Thyroid gland (tissue), 4 donors: ENCODE results near the gene KCNQ1OT1. TPM values are rescaled to one million over a fixed set of nuclear protein-coding genes. Genes with fewer than 3 reads are reported as not detected.

Experiments
- DNase-seq, 2 donors: peaks; one replicate each; pipeline ENCODE4 v3.0.0-alpha.2; 2019
- H3K27ac ChIP-seq, 3 donors: fragments of 200-600 bp; sonication (generic); 1 replicate in 2 of 3; 2 replicates in 1 of 3; pipeline ENCODE4 v1.5.1; 2016 to 2019; ENCODE audit warnings: mild to moderate bottlenecking in 1 of 3, moderate library complexity in 1 of 3
- H3K27me3 ChIP-seq: fragments of 200-600 bp; sonication (generic); one replicate; pipeline ENCODE4 v1.5.1; 2019
- H3K36me3 ChIP-seq, 2 donors: fragments of 200-600 bp; sonication (generic); one replicate each; pipeline ENCODE4 v1.5.1; 2016 to 2019
- H3K4me1 ChIP-seq, 2 donors: fragments of 200-600 bp; sonication (generic); one replicate each; pipeline ENCODE4 v1.5.1; 2017 to 2019
- H3K4me3 ChIP-seq, 3 donors: fragments of 200-600 bp; sonication (generic); replicated peaks in 1 of 3; 1 replicate in 2 of 3; 2 replicates in 1 of 3; pipeline ENCODE4 v1.5.1; 2016; ENCODE audit warnings: mild to moderate bottlenecking in 1 of 3
- H3K9me3 ChIP-seq: fragments of 200-600 bp; sonication (generic); one replicate; pipeline ENCODE4 v1.5.1; 2017
- CTCF ChIP-seq, 6 experiments: fragments of 200-600 bp in 3 of 6; fragments of 450-650 bp in 3 of 6; sonication (generic) in 3 of 6; IDR thresholded peaks; one replicate each; pipeline ENCODE4 v1.5.1; 2016 to 2019; ENCODE audit warnings: antibody characterized with exemption in 6 of 6, mild to moderate bottlenecking in 2 of 6, inconsistent platforms in 1 of 6, moderate library complexity in 1 of 6
- POLR2A ChIP-seq, 2 donors: fragments of 450-650 bp; IDR thresholded peaks; one replicate each; pipeline ENCODE4 v1.6.1; 2017; ENCODE audit warnings: antibody characterized with exemption in 2 of 2, mild to moderate bottlenecking in 2 of 2, moderate library complexity in 1 of 2
- WGBS, 2 donors: methylation state at CpG; one replicate each; pipeline ENCODE4 v1.1.5; 2017; 5-methylcytosine and 5-hydroxymethylcytosine counted together
- intact Hi-C: fragments of 100-400 bp; cut with DNase I; formaldehyde crosslinking; loops from one replicate; pipeline ENCODE4 v1.15.1; 2023
- total RNA-seq, 4 donors: library from RNA; depleted of rRNA; stranded (reverse); fragments of >200 nt; gene quantifications; one replicate each; pipeline ENCODE4 v1.2.3, GENCODE V29; 2016

The KCNQ1OT1 gene
- total RNA-seq, 4 donors from 2014 or later: 2.0 to 4.1 (median 3.2) TPM

- intact Hi-C loops: no loop called here
- no peak for DNase-seq
- H3K9me3 ChIP-seq: no peaks in the 10 kb centered on the region
- 91 to 92% methylated on average over 17 of the region's 17 CpGs for WGBS, 2 donors
- TF ChIP-seq POLR2A (IDR thresholded peaks at IDR 0.05): no peak
- TF ChIP-seq CTCF (IDR thresholded peaks at IDR 0.05): no peak
- no peak overlapping the region for H3K27ac ChIP-seq
- no peaks in the 10 kb centered on the region for H3K4me1 ChIP-seq
- no peaks in the 10 kb centered on the region for H3K36me3 ChIP-seq
- H3K4me3 ChIP-seq: no peak overlapping the region
- no peaks in the 10 kb centered on the region for H3K27me3 ChIP-seq
These were observed 40.6 kb upstream of the KCNQ1OT1 start for GRCh38 chr11:2740275-2740940.

DNA sequence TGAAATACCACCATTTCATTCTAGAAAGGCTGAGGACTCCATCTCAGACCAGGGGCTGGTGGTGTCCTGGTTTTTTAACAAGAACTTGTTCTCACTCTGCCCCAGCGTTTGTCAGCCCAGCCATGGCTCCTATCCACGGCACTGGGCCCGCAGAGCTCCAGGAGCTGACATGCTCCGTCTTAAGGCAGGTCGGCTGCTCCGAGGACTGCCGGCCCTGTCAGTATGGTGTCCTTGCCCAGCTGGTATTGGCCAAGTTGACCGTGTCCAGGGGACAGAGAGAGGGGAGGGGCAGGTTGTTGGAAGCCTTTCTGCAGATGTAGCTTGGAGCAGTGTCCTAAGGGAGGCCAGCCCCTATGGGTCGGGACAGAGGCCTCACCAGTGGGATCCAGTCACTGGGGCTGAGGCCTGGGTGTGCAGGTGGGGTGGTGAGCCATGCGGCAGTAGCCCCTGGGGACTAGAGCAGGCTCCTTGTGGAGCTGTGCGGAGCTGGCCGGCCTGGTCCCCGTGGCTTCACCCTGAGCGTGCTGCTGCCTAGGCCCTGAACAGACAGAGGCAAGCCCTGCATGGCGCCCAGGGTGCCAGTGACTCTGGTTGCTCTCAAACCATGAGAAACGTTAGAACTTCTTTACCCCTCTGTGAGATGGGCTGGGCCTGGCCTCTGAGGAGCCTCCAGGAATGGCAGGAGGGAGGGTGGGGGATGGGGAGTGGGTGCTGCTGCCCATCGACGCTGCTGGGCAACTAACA is 39.9 kb upstream of the KCNQ1OT1 start:
- no peak overlapping the region for H3K4me3 ChIP-seq
- intact Hi-C loops: no loop called here
- no peaks in the 10 kb centered on the region for H3K36me3 ChIP-seq
- H3K9me3 ChIP-seq: no peaks in the 10 kb centered on the region
- H3K27ac ChIP-seq: no peak overlapping the region
- DNase-seq: no peak
- no peaks in the 10 kb centered on the region for H3K27me3 ChIP-seq
- TF ChIP-seq CTCF (IDR thresholded peaks at IDR 0.05) (no peak), POLR2A (IDR thresholded peaks at IDR 0.05) (no peak)
- no peaks in the 10 kb centered on the region for H3K4me1 ChIP-seq
- WGBS, 2 donors: 92% methylated on average over 16 to 17 of the region's 18 CpGs

DNA sequence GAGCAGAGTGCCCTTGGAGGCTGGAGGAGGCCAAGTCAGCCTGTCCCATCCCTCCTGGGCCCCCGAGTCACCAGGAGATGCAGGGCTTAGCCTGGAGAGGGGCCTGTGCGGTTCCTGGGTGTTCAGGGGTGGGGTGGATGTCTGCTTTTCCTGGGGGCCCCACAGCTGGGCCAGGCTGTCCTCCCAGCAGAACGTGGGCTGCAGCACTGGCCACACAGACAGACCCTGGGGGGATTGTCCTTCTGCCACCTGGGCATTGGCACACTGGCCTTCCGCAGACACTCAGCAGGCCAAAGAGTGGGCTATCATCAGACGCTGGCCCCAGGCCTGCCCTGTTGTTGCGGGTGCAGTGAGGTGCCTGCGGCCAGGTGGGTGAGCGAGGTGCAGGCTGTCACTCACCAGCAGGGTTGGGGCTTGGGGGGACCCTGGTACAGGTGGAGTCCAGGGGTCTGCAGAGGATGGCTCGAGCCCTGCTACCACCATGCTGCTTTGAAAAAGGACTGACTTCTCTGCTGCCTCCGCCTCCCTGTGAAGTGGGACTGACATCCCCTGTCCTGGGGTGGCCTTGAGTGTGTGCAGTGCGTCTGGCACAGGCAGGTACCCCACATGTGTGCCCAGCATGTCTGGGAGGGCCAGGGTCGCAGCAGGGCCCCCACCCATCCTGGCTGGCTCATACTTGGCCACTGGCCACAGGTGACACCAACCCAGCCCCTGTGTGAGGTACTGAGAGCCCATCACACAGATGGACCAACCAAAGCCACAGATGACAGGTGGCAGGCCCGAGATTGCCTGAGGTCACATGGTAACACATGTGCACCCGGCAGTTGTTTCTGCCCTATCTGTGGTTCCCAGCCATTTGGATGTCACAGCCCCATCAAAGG is 39.0 kb upstream of the KCNQ1OT1 start:
- Histone ChIP-seq H3K9me3 (no peaks in the 10 kb centered on the region), H3K36me3 (no peaks in the 10 kb centered on the region), H3K27ac (no peak overlapping the region), H3K4me3 (no peak overlapping the region), H3K4me1 (no peaks in the 10 kb centered on the region), H3K27me3 (no peaks in the 10 kb centered on the region)
- 94% methylated on average over 6 to 10 of the region's 14 CpGs for WGBS, 2 donors
- intact Hi-C loops: no loop called here
- no peak for TF ChIP-seq CTCF (IDR thresholded peaks at IDR 0.05)
- no peak for DNase-seq

- Histone ChIP-seq H3K27me3 (no peaks in the 10 kb centered on the region), H3K27ac (no peak overlapping the region), H3K36me3 (no peaks in the 10 kb centered on the region), H3K4me1 (no peaks in the 10 kb centered on the region), H3K9me3 (no peaks in the 10 kb centered on the region), H3K4me3 (no peak overlapping the region)
- TF ChIP-seq CTCF (IDR thresholded peaks at IDR 0.05): no peak
- no peak for TF ChIP-seq POLR2A (IDR thresholded peaks at IDR 0.05)
- no peak for DNase-seq
- 79 to 92% methylated on average over 5 of the region's 5 CpGs for WGBS, 2 donors
- intact Hi-C loops: no loop called here
These were observed 38.1 kb upstream of the KCNQ1OT1 start for GRCh38 chr11:2737866-2738265.
